DND-41 (cell line): ENCODE results near the gene TTLL7.

Source experiments
- CTCF ChIP-seq: IDR thresholded peaks from 2 replicates; pipeline ENCODE4 v1.5.1; 2012; ENCODE audit warnings: borderline replicate concordance, low read length, moderate library complexity, mild to moderate bottlenecking; ENCODE audit not compliant: poor library complexity, severe bottlenecking; ENCODE audit errors: extremely low read depth
- EZH2 ChIP-seq: IDR thresholded peaks from 3 replicates; pipeline ENCODE4 v1.6.1; 2012; ENCODE audit warnings: borderline replicate concordance, low read depth, mild to moderate bottlenecking, moderate library complexity, low read length, inconsistent platforms; ENCODE audit not compliant: severe bottlenecking

GRCh38 chr1:83923553-83923952 lies 75.4 kb downstream of the TTLL7 start:
- TF ChIP-seq CTCF = no peak
- TF ChIP-seq EZH2 = no peak
